Dermis microvascular lymphatic vessel endothelial cell (primary cell): ENCODE measurements around the gene SLX1A. TPM values are rescaled to one million over a fixed set of nuclear protein-coding genes. Genes with fewer than 3 reads are reported as not detected.
"Not testable (repeated sequence)": the region's sequence is repeated elsewhere in the genome, so short reads cannot be mapped to it uniquely, and the experiment has no call there.

Experiments
- DNase-seq, 2 donors: peaks; one replicate each; pipeline versions ENCODE4 v3.0.0 to v3.0.0-alpha.2; 2010; ENCODE audit warnings: low read depth in 2 of 2
- total RNA-seq: library from RNA; depleted of rRNA; stranded (reverse); fragments of >200 nt; gene quantifications from 2 replicates; pipeline ENCODE4 v1.2.1, GENCODE V29; 2014

The SLX1A gene
- total RNA-seq, 1 donor from 2014 or later = 52.4 TPM

GRCh38 chr16:30217082-30217481 is 23.4 kb downstream of the SLX1A start:
- DNase-seq = not testable (repeated sequence)

Other genes starting within 250 kb of the SLX1A start
- gene TMEM219, start 231.8 kb upstream of the SLX1A start, total RNA-seq = 50.6 and 62.7 TPM in 2 replicates
- gene TAOK2, start 220.0 kb upstream of the SLX1A start, total RNA-seq = 71.8 and 84.1 TPM in 2 replicates
- 4.4 and 5.6 TPM in 2 replicates for gene HIRIP3, start 198.3 kb upstream of the SLX1A start, total RNA-seq
- gene INO80E, start 197.6 kb upstream of the SLX1A start, total RNA-seq = 13.0 and 14.2 TPM in 2 replicates
- under 0.01 and 0.13 TPM in 2 replicates for gene DOC2A, start 182.8 kb upstream of the SLX1A start, total RNA-seq
- gene C16orf92, start 170.7 kb upstream of the SLX1A start, total RNA-seq = not detected in 2 replicates
- gene TLCD3B, start 162.6 kb upstream of the SLX1A start, total RNA-seq = not detected in 2 replicates
- 225 and 318 TPM in 2 replicates for gene ALDOA, start 128.1 kb upstream of the SLX1A start, total RNA-seq
- 214 and 244 TPM in 2 replicates for gene PPP4C, start 117.9 kb upstream of the SLX1A start, total RNA-seq
- gene TBX6, start 102.0 kb upstream of the SLX1A start, total RNA-seq = under 0.01 and 0.13 TPM in 2 replicates
- gene YPEL3, start 97.7 kb upstream of the SLX1A start, total RNA-seq = 13.0 and 27.9 TPM in 2 replicates
- gene GDPD3, start 80.3 kb upstream of the SLX1A start, total RNA-seq = 0.51 and 1.4 TPM in 2 replicates
- 33.4 and 60.2 TPM in 2 replicates for gene MAPK3, start 70.7 kb upstream of the SLX1A start, total RNA-seq
- gene CORO1A, start 10.3 kb upstream of the SLX1A start, total RNA-seq = 1.1 and 2.4 TPM in 2 replicates
- 26.6 and 29.8 TPM in 2 replicates for gene BOLA2B, start 209 bp upstream of the SLX1A start, total RNA-seq
- 2.2 and 3.3 TPM in 2 replicates for gene SULT1A3, start 5.4 kb downstream of the SLX1A start, total RNA-seq
- 0.77 and 1.6 TPM in 2 replicates for gene NPIPB13, start 54.6 kb downstream of the SLX1A start, total RNA-seq
- gene CD2BP2, start 161.4 kb downstream of the SLX1A start, total RNA-seq = 34.1 and 35.5 TPM in 2 replicates
- gene TBC1D10B, start 176.6 kb downstream of the SLX1A start, total RNA-seq = 22.2 and 31.9 TPM in 2 replicates
- gene MYL11, start 180.9 kb downstream of the SLX1A start, total RNA-seq = 0.64 TPM in 1 of 2 replicates, not detected in the other
- under 0.01 and 0.38 TPM in 2 replicates for gene SEPTIN1, start 188.7 kb downstream of the SLX1A start, total RNA-seq
- 11.4 and 15.2 TPM in 2 replicates for gene ZNF48, start 201.5 kb downstream of the SLX1A start, total RNA-seq
- 7.6 and 14.0 TPM in 2 replicates for gene ZNF771, start 213.7 kb downstream of the SLX1A start, total RNA-seq
- 80.9 and 89.8 TPM in 2 replicates for gene DCTPP1, start 236.2 kb downstream of the SLX1A start, total RNA-seq